ENCODE measurements around the gene CHORDC1.

CHORDC1 gene

DNA sequence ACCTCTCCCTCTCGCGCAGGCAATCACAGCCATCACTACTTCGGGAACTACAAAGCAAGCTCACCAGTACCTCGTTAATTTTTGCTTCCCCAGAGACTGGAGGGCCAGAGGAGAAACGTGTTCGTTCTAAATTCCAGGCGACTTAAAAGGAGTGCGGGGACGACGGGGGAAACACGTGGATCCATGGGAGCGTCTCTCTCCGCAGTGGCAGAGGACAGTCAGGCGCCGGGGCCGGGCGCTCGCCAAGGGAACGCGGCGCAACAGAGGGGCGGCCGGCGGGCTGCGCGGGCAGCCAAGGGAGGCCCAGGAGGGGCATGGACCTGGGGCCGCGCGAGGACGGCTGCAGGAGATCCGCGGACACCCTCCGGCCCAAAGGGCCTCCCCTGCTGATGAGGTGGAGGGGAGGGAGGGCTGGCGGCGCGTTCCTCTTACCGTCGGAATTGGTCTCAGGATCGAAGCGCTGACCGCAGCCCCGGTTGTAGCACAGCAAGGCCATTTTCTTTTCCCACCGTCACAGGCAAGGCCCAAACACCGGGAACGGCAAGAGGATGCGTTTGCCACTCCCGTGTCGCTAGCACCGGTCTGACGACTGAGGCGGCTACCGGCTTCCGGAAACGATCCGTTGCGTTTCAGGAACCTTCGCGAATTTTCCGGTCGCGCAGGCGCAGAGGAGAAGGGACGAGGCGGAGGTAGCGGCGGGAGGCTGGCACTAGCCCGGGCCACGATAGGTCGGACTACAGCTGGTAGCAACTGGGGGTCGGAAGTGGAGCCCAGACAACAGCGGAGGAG, at the start of gene CHORDC1:
Gene CHORDC1, minus strand, starts transcription at position 591 of the 789 bp plus-strand sequence. Its CDS starts 95 bp downstream, at position 496.
- peak; percentile 81 for DNase-seq (ENCODE audit: low read depth)
- H3K4me3 ChIP-seq (replicated peaks; ENCODE audit: low read depth, low read length) = peak within 1 kb of the TSS; percentile 78
- TF ChIP-seq, protein P1, sequence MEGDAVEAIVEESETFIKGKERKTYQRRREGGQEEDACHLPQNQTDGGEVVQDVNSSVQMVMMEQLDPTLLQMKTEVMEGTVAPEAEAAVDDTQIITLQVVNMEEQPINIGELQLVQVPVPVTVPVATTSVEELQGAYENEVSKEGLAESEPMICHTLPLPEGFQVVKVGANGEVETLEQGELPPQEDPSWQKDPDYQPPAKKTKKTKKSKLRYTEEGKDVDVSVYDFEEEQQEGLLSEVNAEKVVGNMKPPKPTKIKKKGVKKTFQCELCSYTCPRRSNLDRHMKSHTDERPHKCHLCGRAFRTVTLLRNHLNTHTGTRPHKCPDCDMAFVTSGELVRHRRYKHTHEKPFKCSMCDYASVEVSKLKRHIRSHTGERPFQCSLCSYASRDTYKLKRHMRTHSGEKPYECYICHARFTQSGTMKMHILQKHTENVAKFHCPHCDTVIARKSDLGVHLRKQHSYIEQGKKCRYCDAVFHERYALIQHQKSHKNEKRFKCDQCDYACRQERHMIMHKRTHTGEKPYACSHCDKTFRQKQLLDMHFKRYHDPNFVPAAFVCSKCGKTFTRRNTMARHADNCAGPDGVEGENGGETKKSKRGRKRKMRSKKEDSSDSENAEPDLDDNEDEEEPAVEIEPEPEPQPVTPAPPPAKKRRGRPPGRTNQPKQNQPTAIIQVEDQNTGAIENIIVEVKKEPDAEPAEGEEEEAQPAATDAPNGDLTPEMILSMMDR (IDR thresholded peaks at IDR 0.05; ENCODE audit: low read length, missing control alignments) = no peak

- DNase-seq (ENCODE audit: low read depth) = no peak
- TF ChIP-seq, protein P1 (IDR thresholded peaks at IDR 0.05; ENCODE audit: low read length, missing control alignments) = no peak
- no peak overlapping the region for H3K4me3 ChIP-seq (replicated peaks; ENCODE audit: low read depth, low read length)
Observed at GRCh38 chr11:90257158-90257525, 34.3 kb upstream of the CHORDC1 start.

DNA sequence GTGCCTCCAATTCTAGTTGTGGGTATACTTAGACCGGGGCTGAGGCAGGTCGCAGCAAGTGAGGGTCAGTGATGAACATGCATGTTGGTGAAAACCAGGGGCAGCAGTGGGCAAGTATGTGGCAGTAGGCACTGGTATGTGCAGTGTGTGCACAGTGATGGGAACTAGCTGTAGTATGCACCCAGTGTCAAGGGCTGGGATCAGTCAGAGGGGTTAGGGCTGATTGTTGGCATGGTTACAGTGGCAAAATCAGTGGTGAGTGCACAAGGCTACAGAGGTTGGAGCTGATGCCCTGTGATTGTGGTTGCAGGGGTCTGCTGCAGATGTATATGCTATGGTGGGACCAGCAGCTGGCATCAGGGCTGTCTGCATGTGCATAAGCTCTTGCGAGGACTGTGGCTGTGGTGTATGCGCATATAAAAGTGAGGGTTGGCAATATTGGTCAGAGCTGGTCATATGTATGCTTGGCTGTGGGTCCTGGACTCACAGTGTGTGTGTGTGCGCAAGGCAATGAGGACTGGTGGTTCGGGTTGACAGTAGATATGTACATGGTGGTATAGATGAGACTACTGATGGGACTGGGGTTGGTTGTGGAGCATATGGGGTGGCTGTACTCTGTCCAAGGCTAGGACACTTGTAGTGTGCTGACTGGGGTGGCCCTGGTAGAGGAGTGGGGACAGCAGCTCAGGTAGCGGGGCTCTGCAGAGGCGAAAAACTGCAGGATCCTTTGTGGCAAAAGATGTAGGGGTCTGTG, 33.7 kb upstream of the CHORDC1 start:
- TF ChIP-seq, protein P1 (IDR thresholded peaks at IDR 0.05; ENCODE audit: low read length, missing control alignments) = no peak
- no peak for DNase-seq (ENCODE audit: low read depth)
- no peak overlapping the region for H3K4me3 ChIP-seq (replicated peaks; ENCODE audit: low read depth, low read length)

DNA sequence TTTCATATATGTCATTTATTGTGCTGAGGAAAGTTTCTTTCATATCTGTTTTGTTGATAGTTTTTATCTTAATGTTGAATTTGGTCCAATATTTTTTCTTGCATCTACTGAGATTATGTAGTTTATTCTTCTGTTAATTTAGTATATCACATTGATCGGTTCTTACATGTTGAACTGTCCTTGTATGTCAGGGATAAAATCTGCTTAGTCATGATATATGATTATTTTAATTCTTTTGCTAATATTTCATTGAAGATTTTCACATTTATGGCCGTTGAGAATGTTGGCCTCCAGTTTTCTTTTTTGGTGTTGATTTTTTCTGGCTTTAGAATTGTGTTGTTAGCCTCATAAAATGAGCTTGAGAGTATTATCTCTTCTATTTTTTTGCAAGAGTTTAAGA, 31.2 kb upstream of the CHORDC1 start:
- H3K4me3 ChIP-seq (replicated peaks; ENCODE audit: low read depth, low read length) = no peak overlapping the region
- no peak for DNase-seq (ENCODE audit: low read depth)
- TF ChIP-seq, protein P1 (IDR thresholded peaks at IDR 0.05; ENCODE audit: low read length, missing control alignments) = no peak

GRCh38 chr11:90252053-90252452, 29.2 kb upstream of the CHORDC1 start:
- no peak overlapping the region for H3K4me3 ChIP-seq (replicated peaks; ENCODE audit: low read depth, low read length)
- no peak for DNase-seq (ENCODE audit: low read depth)

DNA sequence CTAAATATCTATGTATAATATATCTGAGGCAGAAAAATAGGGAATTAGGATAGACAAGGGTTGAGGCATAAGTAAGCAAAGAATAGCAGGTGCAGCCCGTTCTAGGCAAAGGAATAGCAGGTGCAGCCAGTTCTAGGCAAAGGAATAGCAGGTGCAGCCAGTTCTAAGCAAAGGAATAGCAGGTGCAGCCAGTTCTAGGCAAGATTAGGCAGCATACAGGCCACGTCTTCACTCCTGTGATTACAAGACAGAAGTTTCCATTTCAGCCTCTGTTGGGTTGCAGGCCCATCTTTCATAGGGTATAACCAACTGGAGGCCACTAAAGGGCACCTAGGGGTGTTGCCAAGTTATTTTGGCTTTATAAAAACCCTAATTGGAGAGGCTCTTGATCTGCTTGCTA, 28.8 kb upstream of the CHORDC1 start:
- H3K4me3 ChIP-seq (replicated peaks; ENCODE audit: low read depth, low read length) = no peak overlapping the region
- TF ChIP-seq, protein P1 (IDR thresholded peaks at IDR 0.05; ENCODE audit: low read length, missing control alignments) = no peak
- DNase-seq (ENCODE audit: low read depth) = no peak

More at GRCh38 chr11:90252053-90252452, 29.2 kb upstream of the CHORDC1 start:
- TF ChIP-seq, protein P1 (IDR thresholded peaks at IDR 0.05; ENCODE audit: low read length, missing control alignments) = no peak

Data from fibroblast of pulmonary artery (primary cell).